GM18867 (cell line): ENCODE results near the gene TAAR2.
A peak's percentile ranks its signal among the peaks of the same experiment; 100 is the strongest.
"Not testable (repeated sequence)": the region's sequence is repeated elsewhere in the genome, so short reads cannot be mapped to it uniquely, and the experiment has no call there.

Experiments used
- ATAC-seq: cut with Tn5 transposase; IDR thresholded peaks from one replicate; pipeline ENCODE4 v1.9.1; 2021; ENCODE audit warnings: mild to moderate bottlenecking, moderate library complexity; ENCODE audit not compliant: unreplicated experiment

TAAR2 gene

GRCh38 chr6:132614554-132614953 lies 9.5 kb downstream of the TAAR2 start:
- peak; percentile 67 for ATAC-seq

- peak; percentile 81 for ATAC-seq
These were observed 11.5 kb downstream of the TAAR2 start for GRCh38 chr6:132612449-132613108.

GRCh38 chr6:132611616-132612015 lies 12.5 kb downstream of the TAAR2 start:
- ATAC-seq: no peak

GRCh38 chr6:132607544-132608233 lies 16.4 kb downstream of the TAAR2 start:
- ATAC-seq: no peak

GRCh38 chr6:132604635-132605152 lies 19.4 kb downstream of the TAAR2 start:
- ATAC-seq: no peak

- not testable (repeated sequence) for ATAC-seq
These were observed 23.2 kb downstream of the TAAR2 start for GRCh38 chr6:132600900-132601299.

- ATAC-seq: peak; percentile 97
These were observed 25.6 kb downstream of the TAAR2 start for GRCh38 chr6:132598473-132598872.

- no peak for ATAC-seq
These were observed 27.9 kb downstream of the TAAR2 start for GRCh38 chr6:132596201-132596600.

- ATAC-seq: no peak
These were observed 31.2 kb downstream of the TAAR2 start for GRCh38 chr6:132592855-132593254.

GRCh38 chr6:132590362-132590761 lies 33.7 kb downstream of the TAAR2 start:
- no peak for ATAC-seq

- ATAC-seq: no peak
These were observed 34.6 kb downstream of the TAAR2 start, which contains the start of gene TAAR5 for GRCh38 chr6:132589454-132589853. TAAR5 (minus strand) TSS chr6:132589741; CDS start chr6:132589686, 55 bp downstream.

- ATAC-seq: no peak
These were observed 36.7 kb downstream of the TAAR2 start for GRCh38 chr6:132587424-132587823.

- ATAC-seq: no peak
These were observed 39.4 kb downstream of the TAAR2 start for GRCh38 chr6:132584698-132585097.

GRCh38 chr6:132571774-132572173 lies 52.3 kb downstream of the TAAR2 start:
- ATAC-seq: no peak

- no peak for ATAC-seq
These were observed 53.8 kb downstream of the TAAR2 start, which contains the start of gene TAAR6 for GRCh38 chr6:132570221-132570777. TAAR6 (plus strand) TSS chr6:132570322; CDS start chr6:132570322, 0 bp downstream.

GRCh38 chr6:132569170-132569569 lies 54.9 kb downstream of the TAAR2 start:
- no peak for ATAC-seq

GRCh38 chr6:132568611-132569010 lies 55.5 kb downstream of the TAAR2 start:
- ATAC-seq: no peak

- no peak for ATAC-seq
These were observed 56.5 kb downstream of the TAAR2 start for GRCh38 chr6:132567566-132567965.
